Coronary artery (tissue), 2 donors: ENCODE results near the gene OCA2.

Experiments used
- DNase-seq: peaks from one replicate; pipeline ENCODE4 v3.0.0-alpha.2; 2017; ENCODE audit warnings: low spot score
- H3K27ac ChIP-seq, 2 donors: fragments of 200-600 bp; sonication (generic); one replicate each; pipeline ENCODE4 v1.5.1; 2016 to 2019
- H3K4me3 ChIP-seq: fragments of 200-600 bp; sonication (generic); 2 replicates; pipeline ENCODE4 v1.5.1; 2016; ENCODE audit warnings: mild to moderate bottlenecking, moderate library complexity
- TF ChIP-seq, protein P1 (sequence below): fragments of 200-600 bp; sonication (generic); IDR thresholded peaks from one replicate; pipeline ENCODE4 v1.5.1; 2019; ENCODE audit warnings: antibody characterized with exemption

The OCA2 gene

DNA sequence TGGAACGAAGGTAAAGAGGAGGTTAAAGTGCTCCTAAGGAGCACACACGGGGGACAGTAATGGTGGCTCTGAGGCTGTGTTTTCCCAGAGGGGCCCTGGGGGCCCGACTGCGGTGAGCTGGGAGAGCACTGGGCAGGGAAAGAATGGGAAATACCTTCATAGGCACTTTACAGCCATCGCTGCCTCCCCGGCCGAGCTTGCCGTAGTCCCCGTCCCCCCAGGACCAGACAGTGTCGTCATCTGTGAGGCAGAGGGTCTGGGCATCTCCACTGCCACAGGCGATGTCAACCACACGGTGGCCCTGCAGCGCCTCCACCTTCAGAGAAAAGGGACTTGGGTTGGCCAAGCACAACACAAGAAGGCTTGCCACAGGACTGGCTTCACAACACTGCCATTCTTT, 32.8 kb upstream of the OCA2 start:
- no peak overlapping the region for H3K27ac ChIP-seq
- no peak overlapping the region for H3K4me3 ChIP-seq
- no peak for DNase-seq
- TF ChIP-seq, protein P1, sequence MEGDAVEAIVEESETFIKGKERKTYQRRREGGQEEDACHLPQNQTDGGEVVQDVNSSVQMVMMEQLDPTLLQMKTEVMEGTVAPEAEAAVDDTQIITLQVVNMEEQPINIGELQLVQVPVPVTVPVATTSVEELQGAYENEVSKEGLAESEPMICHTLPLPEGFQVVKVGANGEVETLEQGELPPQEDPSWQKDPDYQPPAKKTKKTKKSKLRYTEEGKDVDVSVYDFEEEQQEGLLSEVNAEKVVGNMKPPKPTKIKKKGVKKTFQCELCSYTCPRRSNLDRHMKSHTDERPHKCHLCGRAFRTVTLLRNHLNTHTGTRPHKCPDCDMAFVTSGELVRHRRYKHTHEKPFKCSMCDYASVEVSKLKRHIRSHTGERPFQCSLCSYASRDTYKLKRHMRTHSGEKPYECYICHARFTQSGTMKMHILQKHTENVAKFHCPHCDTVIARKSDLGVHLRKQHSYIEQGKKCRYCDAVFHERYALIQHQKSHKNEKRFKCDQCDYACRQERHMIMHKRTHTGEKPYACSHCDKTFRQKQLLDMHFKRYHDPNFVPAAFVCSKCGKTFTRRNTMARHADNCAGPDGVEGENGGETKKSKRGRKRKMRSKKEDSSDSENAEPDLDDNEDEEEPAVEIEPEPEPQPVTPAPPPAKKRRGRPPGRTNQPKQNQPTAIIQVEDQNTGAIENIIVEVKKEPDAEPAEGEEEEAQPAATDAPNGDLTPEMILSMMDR = no peak

DNA sequence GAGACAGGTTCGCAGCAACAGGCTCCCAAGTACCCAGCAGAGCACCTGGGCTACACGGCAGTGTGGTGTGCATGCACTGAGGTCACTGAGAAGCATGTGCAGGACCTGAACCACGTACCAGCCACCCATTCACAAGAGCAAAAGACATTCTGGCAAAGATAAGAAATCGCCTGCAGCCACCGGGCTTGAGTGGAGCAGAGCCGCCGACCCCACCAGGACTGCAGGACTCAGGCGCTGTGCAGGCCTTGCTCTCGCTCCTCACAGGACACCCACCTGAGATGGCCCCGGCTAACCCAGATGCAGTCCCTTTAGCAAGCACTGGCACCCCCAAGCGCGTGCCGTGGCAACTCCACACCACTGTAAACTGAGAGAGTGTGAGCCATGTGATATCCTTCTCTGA, 32.3 kb upstream of the OCA2 start:
- H3K27ac ChIP-seq = no peak overlapping the region
- TF ChIP-seq, protein P1 = no peak
- H3K4me3 ChIP-seq = no peak overlapping the region
- DNase-seq = no peak

DNA sequence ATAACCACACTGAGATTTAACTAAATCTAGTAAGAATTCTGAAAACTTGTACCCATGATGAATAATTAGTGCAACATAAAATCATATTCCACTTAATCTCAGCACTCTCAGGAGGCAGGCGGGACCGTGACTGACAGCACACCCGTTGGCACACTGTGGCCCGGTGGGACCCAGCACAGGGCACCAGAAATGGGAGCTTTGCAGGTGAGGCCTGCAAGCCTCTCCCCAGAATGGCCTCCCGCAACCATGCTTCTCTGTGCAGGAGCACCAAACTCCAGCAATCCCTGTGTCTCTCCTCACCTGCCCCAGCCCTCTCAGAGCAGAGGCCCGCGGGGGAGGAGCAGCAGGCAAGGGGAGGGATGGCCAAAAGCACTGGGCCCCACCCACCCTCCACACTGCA, 31.5 kb upstream of the OCA2 start:
- no peak overlapping the region for H3K27ac ChIP-seq
- no peak for DNase-seq
- H3K4me3 ChIP-seq = no peak overlapping the region
- TF ChIP-seq, protein P1 = no peak

DNA sequence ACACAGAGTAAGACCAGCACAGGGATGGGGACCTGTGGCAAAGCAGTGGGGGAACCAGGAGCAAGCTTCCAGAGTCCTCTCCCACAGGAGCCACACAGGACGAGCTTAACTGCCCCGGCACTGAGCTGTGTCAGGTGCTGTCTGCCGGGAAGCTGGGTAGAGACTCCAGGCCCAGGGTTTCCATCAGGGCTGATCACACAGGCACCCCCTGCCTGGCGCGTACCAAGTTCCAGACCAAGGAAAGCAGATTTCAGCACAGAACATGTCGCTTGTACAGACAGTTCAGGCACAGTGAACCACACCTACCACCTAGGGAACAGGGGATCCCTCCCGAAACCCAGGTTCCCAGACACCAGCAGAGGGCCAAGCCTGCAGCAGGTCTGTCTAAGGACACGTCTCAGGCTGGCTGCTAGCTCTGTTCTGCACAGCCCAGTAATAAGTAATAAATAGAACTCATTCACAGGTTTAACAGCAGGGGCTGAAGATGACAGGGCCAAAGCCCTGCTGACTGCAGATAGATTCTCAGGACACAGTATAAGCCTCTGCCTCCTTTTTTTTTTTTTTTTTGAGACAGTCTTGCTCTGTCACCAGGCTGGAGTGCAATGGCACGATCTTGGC, 30.2 kb upstream of the OCA2 start:
- DNase-seq = no peak
- Histone ChIP-seq H3K4me3 (no peak overlapping the region), H3K27ac (no peak overlapping the region)
- TF ChIP-seq, protein P1 = no peak

DNA sequence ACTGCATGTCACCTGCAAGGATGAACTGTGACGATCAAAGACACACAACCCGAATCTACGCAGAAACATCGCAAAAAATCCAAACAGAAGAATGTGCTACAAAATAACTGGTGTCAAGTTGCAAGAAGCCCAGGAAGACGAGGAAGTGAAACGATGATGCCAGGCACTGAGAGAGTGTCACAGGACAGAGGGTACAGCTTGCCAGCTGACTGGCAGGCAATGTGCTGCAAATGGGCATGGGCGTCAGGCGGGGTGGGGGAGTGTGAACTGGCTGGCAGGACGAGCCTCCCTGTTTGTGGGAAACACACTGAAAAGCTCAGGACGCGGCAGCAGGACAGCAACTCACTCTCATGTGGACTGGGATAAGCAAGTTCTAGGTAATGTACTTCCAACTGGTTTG, 28.9 kb upstream of the OCA2 start:
- no peak for DNase-seq
- Histone ChIP-seq H3K4me3 (no peak overlapping the region), H3K27ac (no peak overlapping the region)
- TF ChIP-seq, protein P1 = no peak

DNA sequence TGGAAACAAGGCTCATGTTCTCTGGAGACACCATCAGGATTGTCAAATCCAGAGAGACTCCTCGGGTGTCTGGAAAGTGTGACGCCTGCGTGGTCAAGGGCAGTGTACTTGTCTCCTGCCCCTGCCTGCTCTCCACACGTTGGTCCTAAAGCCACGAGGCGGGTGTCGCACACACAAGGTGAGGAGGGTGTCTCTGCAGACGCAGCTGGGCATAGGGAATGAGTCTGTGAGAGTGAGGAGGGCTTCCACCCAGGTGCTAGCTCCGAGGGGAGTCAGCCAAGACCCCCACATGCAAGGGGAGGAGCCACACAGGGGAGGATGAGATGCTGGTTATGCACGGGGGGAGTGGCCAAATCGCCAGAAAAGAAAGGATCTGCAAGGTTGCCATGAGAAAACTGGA, 27.9 kb upstream of the OCA2 start:
- TF ChIP-seq, protein P1 = no peak
- Histone ChIP-seq H3K4me3 (no peak overlapping the region), H3K27ac (no peak overlapping the region)
- no peak for DNase-seq
